ENCODE measurements around the gene RNF14. TPM values are rescaled to one million over a fixed set of nuclear protein-coding genes. Genes with fewer than 3 reads are reported as not detected.
"Not testable (repeated sequence)": the region's sequence is repeated elsewhere in the genome, so short reads cannot be mapped to it uniquely, and the experiment has no call there.

RNF14 gene, protein sequence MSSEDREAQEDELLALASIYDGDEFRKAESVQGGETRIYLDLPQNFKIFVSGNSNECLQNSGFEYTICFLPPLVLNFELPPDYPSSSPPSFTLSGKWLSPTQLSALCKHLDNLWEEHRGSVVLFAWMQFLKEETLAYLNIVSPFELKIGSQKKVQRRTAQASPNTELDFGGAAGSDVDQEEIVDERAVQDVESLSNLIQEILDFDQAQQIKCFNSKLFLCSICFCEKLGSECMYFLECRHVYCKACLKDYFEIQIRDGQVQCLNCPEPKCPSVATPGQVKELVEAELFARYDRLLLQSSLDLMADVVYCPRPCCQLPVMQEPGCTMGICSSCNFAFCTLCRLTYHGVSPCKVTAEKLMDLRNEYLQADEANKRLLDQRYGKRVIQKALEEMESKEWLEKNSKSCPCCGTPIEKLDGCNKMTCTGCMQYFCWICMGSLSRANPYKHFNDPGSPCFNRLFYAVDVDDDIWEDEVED
- 10 to 100 TPM; 54.8 to 65.4 (median 55.5) TPM for polyA plus RNA-seq (ENCODE audit: insufficient read length in 3 of 3)
- long read RNA-seq, donor 1, full-length matches to known transcripts: 4 of 15 reads
- long read RNA-seq, donor 1, partial matches to known transcripts: 11 of 15 reads
- long read RNA-seq, donor 1, other reads (novel, unspliced or antisense): 0 of 15 reads
- long read RNA-seq, donor 2, full-length matches to known transcripts: 3 of 3 reads
- long read RNA-seq, donor 2, partial matches to known transcripts: 0 of 3 reads
- long read RNA-seq, donor 2, other reads (novel, unspliced or antisense): 0 of 3 reads
- long read RNA-seq, donor 3, full-length matches to known transcripts: 5 of 5 reads
- long read RNA-seq, donor 3, partial matches to known transcripts: 0 of 5 reads
- long read RNA-seq, donor 3, other reads (novel, unspliced or antisense): 0 of 5 reads
- long read RNA-seq, donor 4, full-length matches to known transcripts: 8 of 18 reads
- long read RNA-seq, donor 4, partial matches to known transcripts: 10 of 18 reads
- long read RNA-seq, donor 4, other reads (novel, unspliced or antisense): 0 of 18 reads
- long read RNA-seq, donor 5, full-length matches to known transcripts: 3 of 3 reads
- long read RNA-seq, donor 5, partial matches to known transcripts: 0 of 3 reads
- long read RNA-seq, donor 5, other reads (novel, unspliced or antisense): 0 of 3 reads
- long read RNA-seq, donor 6, full-length matches to known transcripts: 5 of 52 reads
- long read RNA-seq, donor 6, partial matches to known transcripts: 19 of 52 reads
- long read RNA-seq, donor 6, other reads (novel, unspliced or antisense): 28 of 52 reads
- long read RNA-seq, donor 7, full-length matches to known transcripts: 4 of 12 reads
- long read RNA-seq, donor 7, partial matches to known transcripts: 8 of 12 reads
- long read RNA-seq, donor 7, other reads (novel, unspliced or antisense): 0 of 12 reads
- long read RNA-seq, donor 8, full-length matches to known transcripts: 1 of 1 reads
- long read RNA-seq, donor 8, partial matches to known transcripts: 0 of 1 reads
- long read RNA-seq, donor 8, other reads (novel, unspliced or antisense): 0 of 1 reads
- long read RNA-seq, donor 9, full-length matches to known transcripts: 4 of 14 reads
- long read RNA-seq, donor 9, partial matches to known transcripts: 10 of 14 reads
- long read RNA-seq, donor 9, other reads (novel, unspliced or antisense): 0 of 14 reads
- long read RNA-seq, donor 10, full-length matches to known transcripts: 7 of 13 reads
- long read RNA-seq, donor 10, partial matches to known transcripts: 6 of 13 reads
- long read RNA-seq, donor 10, other reads (novel, unspliced or antisense): 0 of 13 reads
- long read RNA-seq, donor 11, full-length matches to known transcripts: 4 of 4 reads
- long read RNA-seq, donor 11, partial matches to known transcripts: 0 of 4 reads
- long read RNA-seq, donor 11, other reads (novel, unspliced or antisense): 0 of 4 reads
- long read RNA-seq, donor 12, full-length matches to known transcripts: 10 of 24 reads
- long read RNA-seq, donor 12, partial matches to known transcripts: 14 of 24 reads
- long read RNA-seq, donor 12, other reads (novel, unspliced or antisense): 0 of 24 reads
- long read RNA-seq, donor 13, partial matches to known transcripts: 0 of 1 reads
- long read RNA-seq, donor 13, other reads (novel, unspliced or antisense): 0 of 1 reads
- long read RNA-seq, donor 14, full-length matches to known transcripts: 8 of 25 reads
- long read RNA-seq, donor 14, partial matches to known transcripts: 17 of 25 reads
- long read RNA-seq, donor 14, other reads (novel, unspliced or antisense): 0 of 25 reads
- long read RNA-seq, donor 15, full-length matches to known transcripts: 10 of 21 reads
- long read RNA-seq, donor 15, partial matches to known transcripts: 11 of 21 reads
- long read RNA-seq, donor 15, other reads (novel, unspliced or antisense): 0 of 21 reads
- long read RNA-seq, donor 16, full-length matches to known transcripts: 6 of 14 reads
- long read RNA-seq, donor 16, partial matches to known transcripts: 8 of 14 reads
- long read RNA-seq, donor 16, other reads (novel, unspliced or antisense): 0 of 14 reads

DNA sequence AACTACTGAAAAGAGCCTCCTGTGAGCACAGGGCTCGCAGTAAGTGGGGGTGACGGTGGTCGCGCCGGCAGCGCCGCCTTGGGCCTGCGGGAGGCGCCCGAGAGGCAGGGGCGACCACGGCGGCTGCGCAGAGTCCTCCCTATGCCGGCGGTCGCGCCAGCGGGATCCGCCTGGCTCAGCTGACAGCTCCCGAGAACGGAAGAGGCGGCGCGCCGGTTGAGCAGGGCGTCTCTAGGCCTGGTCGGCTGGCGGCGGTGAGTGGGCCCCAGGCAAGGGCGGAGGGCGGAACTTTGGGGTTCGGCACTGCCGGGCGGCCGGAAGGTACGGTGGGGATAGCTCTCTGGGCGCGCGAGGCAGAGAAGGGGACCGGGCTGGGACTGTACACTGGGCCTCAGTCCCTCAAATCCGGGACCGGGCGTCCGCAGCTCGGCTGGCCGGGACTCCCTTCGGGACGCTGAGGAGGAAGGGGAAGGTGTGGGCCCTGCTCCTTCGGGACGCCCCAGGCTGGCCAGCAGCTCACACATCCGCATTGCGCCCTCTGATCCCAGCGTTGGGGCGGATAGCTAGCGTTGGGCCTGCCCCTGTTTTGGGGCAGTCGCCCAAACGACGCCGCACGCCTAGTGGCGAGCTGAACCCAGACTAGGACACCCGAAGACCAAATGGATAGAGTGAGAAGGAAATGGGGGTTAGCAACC lies at the start of gene RNF14:
Gene RNF14 (plus strand): TSS at position 192 of the 695 bp plus-strand sequence. CDS start 4,484 bp downstream, outside the sequence.
- peak; percentile 91 for DNase-seq

DNA sequence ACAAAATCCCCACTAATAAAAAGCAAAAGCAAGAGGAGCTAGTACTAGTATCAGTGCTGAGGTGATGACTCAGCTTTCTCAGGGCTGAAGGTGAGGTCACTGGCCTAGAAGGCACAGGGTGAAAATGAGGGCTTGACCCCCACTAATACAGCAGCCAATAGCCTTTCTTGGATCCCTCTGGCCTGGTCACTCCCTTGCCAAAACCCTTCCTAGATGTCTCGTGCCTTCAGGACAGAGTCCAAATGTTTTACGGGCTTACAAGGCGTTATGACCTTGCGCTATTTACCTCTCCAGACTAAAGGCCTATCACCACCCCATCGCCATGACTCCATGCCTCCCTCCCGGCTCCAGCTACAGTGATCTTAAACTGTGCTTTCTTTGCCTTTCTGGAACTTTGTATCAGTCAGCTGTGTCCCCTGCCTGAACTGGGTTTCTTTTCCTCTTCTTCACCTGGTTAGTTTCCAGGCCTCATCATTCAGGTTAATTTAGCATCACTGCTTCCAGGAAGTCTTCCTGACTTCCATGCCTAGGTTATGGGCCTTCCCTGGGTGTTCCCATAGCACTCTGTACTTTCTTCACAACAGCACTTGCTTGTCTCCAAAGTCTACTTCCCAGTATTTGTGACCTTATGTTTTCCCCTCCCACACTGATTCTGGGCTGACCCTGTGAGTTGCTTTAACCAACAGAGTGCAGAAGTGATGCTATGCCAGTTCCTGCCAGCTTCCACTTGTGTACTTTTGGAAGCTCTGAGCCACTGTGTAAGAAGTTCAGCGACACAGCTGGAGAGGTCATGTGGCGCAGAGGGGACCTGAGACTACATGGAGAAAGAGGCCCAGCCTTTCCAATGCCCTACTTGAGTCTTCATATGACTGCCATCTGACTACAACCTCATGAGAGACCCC lies 49.4 kb upstream of the RNF14 start:
- no peak for DNase-seq

DNA sequence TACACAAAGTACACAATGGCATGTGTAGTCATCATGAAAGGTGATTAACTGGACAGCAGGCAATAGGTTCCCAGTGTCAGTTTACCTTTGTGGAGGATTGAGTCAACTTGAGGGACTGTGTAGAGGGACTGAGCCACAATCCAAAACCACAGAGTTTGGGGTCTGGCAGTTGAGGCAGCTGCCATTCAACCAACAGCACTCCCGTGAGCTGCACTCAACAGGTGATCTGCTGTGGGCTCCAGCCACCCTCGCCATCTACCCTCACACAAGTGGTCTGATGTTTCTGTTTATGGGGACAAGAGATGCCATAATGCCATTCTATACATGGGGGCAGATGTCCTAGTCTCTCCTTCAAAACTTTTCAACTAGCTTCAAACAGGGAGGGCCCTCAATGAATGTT lies 48.1 kb upstream of the RNF14 start:
- no peak for DNase-seq

DNA sequence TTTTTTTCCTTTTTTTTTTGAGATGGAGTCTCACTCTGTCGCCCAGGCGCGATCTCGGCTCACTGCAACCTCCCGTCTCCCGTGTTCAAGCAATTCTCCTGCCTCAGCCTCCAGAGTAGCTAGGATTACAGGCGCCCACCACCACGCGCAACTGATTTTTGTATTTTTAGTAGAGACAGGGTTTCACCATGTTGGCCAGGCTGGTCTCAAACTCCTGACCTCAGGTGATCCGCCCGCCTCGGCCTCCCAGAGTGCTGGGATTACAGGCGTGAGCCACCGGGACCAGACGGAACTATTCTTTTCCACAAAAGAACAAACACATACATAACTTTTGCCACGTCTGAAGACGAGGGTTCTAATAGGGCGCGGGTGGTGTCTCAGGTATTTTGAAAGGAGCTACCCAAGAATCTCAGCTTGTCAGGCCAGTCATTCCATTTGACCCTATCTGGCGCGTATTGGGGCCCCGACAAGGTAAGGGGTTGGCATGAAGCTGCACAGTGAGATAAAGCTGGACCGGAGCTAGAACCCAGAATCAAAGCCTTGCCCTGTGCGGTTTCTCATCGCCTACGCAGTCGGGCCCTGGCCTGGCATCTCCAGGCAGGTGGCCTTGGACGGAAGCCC lies 46.0 kb upstream of the RNF14 start:
- not testable (repeated sequence) for DNase-seq

DNA sequence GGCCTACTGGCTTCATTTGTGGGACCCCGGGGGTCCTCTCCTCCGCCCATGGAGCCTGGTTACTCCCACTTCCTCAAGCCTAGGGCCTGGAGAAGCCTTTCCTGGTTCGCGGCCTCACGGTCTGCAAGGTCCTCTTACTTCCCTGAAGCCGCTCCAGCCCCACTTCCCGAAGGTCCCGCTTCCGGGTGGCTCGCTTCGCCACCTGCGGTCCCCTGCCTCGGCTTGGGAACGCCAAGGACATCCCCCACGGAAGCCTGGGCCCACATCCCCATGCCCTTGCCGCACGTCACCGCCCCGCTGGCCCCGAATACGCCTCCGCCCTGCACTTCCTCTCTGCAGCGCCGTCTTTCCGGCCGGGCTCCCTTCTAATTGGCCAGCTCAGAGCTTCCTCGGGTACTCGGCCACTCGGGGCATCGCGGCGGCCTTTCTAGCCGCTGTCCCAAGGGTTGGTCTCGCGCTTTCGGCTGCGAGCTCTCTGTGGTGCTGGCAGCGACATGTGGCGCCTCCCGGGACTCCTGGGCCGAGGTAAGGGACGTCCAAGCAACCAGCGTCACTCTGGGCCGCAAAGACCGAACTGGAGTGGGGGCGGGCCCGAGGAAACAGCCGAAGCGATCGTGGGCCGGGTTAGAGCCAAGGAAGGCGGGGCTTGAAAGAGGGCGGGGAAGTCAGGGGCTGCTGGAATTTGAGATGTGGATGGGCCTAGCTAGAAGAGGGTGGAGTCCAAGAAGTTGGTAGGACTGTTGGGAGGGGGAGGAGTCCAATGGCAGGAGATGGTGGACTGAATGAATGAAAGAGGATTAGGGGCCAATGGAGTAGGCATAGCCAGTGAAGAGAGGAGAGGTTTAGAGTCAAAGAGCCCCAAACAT lies 45.2 kb upstream of the RNF14 start, which contains the start of gene DELE1:
Gene DELE1 (plus strand): TSS at position 424 of the 866 bp plus-strand sequence. CDS start 71 bp downstream, at position 495.
- DNase-seq: peak; percentile 93

DNA sequence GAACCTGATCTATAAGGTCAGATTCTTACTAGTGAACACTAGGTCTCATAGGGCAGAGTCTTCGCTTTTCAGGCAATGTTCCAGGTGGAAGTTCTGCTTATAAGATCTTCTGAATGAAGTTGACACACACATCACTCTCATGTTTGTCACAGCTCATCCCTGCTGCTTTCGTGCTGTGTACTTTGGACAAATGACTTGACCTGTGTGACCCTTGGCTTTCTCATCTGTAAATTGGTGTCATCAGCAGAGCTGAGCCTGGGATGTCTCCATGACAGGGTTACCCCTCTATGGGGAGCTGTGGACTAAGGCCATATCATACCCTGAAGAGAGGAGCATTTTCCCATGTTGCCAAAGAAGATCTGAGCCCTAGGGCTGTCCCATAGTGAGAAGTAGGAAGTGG lies 42.5 kb upstream of the RNF14 start:
- no peak for DNase-seq

DNA sequence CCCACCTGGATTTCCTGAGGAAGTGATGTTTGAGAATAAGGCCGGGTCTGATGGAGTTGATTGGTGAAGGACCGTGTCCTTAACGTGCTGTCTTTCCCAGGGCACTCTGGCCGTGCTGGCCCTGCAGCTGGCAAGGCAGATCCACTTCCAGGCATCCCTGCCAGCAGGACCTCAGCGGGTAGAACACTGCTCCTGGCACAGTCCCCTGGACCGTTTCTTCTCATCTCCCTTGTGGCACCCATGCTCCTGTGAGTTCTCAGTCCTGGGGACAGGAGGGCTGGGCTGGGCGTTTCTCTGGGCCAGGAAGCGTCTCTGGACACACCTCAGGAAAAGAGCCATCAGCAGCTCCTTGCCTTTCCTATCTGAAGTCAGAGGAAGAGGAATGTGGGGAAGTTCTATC lies 40.9 kb upstream of the RNF14 start:
- no peak for DNase-seq

DNA sequence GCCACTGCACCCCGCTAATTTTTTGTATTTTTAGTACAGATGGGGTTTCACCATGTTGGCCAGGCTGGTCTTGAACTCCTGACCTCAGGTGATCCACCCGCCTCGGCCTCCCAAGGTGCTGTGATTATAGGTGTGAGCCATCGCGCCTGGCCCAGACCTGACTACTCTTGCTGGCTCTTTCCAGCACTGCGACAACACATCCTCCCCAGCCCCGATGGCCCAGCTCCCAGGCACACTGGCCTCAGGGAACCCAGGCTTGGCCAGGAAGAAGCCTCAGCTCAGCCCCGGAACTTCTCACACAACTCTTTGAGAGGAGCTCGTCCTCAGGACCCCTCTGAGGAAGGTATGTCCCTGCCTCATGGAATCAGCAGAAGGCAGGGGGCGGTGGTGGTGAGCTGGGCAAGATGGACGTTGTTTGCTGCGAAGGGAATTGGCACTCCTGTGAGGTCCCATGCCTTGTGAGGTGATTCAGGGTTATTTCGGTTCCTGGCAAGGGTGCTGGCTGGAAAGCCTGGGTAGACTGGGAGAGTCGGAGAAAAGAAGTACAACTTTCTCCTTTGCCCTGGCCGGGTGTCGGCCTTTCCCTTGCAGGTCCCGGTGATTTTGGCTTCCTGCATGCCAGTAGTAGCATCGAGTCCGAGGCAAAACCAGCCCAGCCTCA lies 39.4 kb upstream of the RNF14 start:
- no peak for DNase-seq

DNA sequence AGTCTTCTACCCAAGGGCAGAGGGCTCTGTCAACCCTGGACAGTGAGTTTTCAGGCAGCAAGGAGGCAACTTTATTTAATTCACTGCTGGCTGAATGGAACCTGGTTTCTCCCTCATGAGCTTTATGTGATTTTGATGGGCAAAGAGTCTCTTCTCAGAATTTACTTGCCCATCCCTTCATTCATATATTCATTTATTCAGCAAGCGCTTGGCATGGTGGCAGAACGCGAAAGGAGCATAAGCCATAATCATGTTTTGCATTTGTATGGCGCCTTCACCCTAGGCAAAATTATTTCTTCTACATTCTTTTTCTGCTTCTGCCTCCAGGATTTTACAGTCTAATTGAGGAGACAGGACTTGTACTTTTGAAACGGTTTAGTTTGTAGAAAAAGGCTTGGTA lies 37.2 kb upstream of the RNF14 start:
- no peak for DNase-seq

DNA sequence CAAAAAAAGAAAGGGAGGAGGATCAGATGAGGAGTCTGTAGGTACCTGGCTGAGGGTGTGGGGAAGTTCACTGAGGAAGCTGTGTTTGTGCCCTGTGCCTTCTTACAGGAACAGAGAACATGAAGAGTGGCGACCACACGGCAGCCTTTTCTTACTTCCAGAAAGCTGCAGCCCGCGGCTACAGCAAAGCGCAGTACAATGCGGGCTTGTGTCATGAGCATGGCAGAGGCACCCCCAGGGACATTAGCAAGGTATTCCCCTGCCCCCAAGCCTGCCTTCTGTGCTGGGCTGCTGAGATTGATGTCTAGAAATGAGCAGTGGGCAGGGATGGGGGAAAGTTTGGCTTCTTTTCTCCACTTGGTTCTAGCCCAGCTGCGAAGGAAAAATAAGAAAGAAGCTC lies 35.8 kb upstream of the RNF14 start:
- DNase-seq: no peak

DNA sequence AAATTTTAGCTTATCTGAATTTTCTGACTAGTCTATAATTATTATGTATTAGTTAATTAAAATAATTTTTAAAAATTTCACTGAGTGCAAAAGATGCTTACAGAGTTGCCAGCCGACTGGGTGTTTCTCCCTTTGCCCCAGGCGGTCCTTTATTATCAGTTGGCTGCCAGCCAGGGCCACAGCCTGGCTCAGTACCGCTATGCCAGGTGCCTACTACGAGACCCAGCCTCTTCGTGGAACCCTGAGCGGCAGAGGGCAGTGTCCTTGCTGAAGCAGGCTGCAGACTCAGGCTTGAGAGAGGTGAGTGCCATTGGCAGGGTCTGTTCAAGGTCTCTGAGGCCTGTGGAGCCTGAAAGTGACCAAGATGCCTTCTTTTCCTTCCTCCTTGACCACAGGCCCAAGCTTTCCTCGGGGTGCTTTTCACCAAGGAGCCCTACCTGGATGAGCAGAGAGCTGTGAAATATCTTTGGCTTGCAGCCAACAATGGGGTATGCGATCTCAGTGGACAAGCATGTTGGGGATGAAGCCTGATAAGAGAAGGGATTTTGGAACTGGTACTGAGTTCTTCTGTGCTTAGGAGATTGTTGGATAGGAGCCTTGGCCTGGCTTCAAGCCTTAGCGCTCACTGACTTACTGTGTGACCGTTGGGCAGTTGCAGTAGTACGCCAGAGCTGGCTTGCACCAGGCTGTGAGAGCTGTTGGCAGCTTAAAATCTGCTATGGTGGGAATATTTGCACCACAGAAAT lies 34.6 kb upstream of the RNF14 start:
- no peak for DNase-seq

DNA sequence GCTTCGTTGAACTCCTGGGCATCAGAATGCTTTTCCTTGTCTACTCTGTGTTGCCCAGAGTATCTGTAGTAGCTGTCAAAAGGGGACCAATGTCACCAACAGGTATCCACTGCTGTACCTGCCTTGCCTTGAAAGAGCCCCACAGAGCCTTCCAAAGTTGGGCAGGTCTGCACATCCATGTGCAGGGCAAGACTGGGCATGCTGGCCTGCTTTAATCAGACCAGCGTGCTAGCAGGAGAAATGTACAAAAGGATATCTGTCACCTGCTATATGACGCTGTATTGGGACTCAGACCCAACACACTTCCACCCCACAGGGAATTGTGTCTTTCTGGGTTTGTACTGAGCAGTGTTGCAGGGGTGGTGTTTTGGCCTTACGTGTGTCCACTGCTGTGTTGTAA lies 33.4 kb upstream of the RNF14 start:
- no peak for DNase-seq

DNA sequence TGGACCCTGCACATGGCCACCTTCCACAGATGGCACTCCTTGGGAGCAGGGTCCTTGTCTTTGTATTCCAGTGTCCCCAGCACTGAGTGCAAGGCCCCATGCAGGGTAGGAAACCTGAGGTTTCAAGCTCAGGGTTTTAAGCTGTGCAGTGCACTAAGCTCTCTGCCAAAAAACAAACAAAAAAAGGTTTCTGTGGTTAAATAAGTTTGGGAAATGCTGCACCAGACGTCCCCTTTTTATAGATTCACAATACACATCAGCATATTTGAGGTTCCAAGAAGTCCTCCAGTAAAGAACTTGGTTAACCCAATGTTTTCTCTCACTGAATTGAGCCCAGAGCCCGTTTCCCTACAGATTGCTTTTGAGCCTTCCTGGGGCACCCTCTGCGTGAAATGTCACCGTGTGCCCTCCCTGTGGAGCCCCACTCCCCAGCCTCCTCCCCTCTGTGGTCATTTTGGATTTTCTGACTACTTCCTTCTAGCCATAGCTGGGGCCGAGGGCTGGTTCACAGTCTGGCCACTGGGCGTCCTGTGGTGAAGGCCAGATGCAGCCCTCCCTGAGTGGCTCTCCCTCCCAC lies 28.1 kb upstream of the RNF14 start:
- no peak for DNase-seq

DNA sequence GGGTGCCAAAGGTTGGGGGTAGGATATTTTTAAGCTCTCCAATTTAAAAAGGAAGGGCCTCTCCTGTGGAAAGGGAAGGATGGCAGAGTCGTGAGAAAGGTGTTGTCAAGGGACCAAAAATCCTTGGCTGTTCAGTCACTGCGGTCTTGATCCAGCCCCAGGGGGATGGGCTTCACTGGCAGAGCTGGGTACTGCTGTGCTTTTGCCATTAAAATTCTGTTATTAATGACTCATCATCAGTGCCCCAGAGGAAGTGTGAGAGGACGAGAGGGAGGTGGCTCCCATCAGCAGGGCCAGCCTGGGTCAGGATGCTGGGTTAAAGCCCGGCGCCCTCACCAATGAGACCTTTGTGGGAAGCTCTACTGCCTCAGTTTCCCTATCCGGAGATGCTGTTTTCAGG lies 27.6 kb upstream of the RNF14 start:
- DNase-seq: no peak
